Vagina (tissue), 2 donors: ENCODE results near the gene RASGRF2. TPM values are rescaled to one million over a fixed set of nuclear protein-coding genes. Genes with fewer than 3 reads are reported as not detected.
"Not testable (repeated sequence)": the region's sequence is repeated elsewhere in the genome, so short reads cannot be mapped to it uniquely, and the experiment has no call there.

ENCODE experiments used
- DNase-seq, 2 donors: peaks; one replicate each; pipeline ENCODE4 v3.0.0-alpha.2; 2017; ENCODE audit errors: extremely low spot score in 2 of 2
- H3K27ac ChIP-seq: fragments of 200-600 bp; sonication (generic); one replicate; pipeline ENCODE4 v1.5.1; 2019
- H3K27me3 ChIP-seq: fragments of 200-600 bp; sonication (generic); one replicate; pipeline ENCODE4 v1.5.1; 2019
- H3K36me3 ChIP-seq, 2 donors: fragments of 200-600 bp; sonication (generic); one replicate each; pipeline ENCODE4 v1.5.1; 2017 to 2019
- H3K4me1 ChIP-seq: fragments of 200-600 bp; sonication (generic); one replicate; pipeline ENCODE4 v1.5.1; 2019
- H3K4me3 ChIP-seq, 2 donors: fragments of 200-600 bp; sonication (generic); 1 replicate in 1 of 2; 2 replicates in 1 of 2; pipeline ENCODE4 v1.5.1; 2016 to 2019
- H3K9me3 ChIP-seq: fragments of 200-600 bp; sonication (generic); one replicate; pipeline ENCODE4 v1.5.1; 2019
- CTCF ChIP-seq, 3 experiments: fragments of 450-650 bp in 2 of 3; fragments of 200-600 bp in 1 of 3; sonication (generic) in 1 of 3; IDR thresholded peaks; one replicate each; pipeline ENCODE4 v1.5.1; 2017 to 2019; ENCODE audit warnings: antibody characterized with exemption in 3 of 3, mild to moderate bottlenecking in 2 of 3, moderate library complexity in 2 of 3
- POLR2A ChIP-seq, 2 donors: fragments of 450-650 bp; IDR thresholded peaks; one replicate each; pipeline ENCODE4 v1.6.1; 2017; ENCODE audit warnings: antibody characterized with exemption in 2 of 2, mild to moderate bottlenecking in 2 of 2, moderate library complexity in 2 of 2
- POLR2AphosphoS5 ChIP-seq, 2 donors: sonication (generic); formaldehyde crosslinking; IDR thresholded peaks; one replicate each; pipeline ENCODE4 v1.9.0; 2017; ENCODE audit warnings: antibody characterized with exemption in 2 of 2, mild to moderate bottlenecking in 2 of 2, low read depth in 1 of 2; ENCODE audit not compliant: insufficient read depth in 1 of 2
- intact Hi-C: fragments of 100-400 bp; cut with DNase I; formaldehyde crosslinking; loops from one replicate; pipeline ENCODE4 v1.15.1; 2023
- total RNA-seq: library from RNA; depleted of rRNA; stranded (reverse); fragments of >200 nt; gene quantifications from one replicate; pipeline ENCODE4 v1.2.3, GENCODE V29; 2016

RASGRF2 gene
- total RNA-seq, 1 donor from 2014 or later, result 8.8 TPM

GRCh38 chr5:81252904-81253303 lies 292.7 kb downstream of the RASGRF2 start:
- no peak overlapping the region for H3K27ac ChIP-seq
- H3K36me3 ChIP-seq, result no peaks in the 10 kb centered on the region
- H3K4me1 ChIP-seq, result peaks cover 16% of the 10 kb centered on the region
- TF ChIP-seq CTCF (IDR thresholded peaks at IDR 0.05), result no peak
- TF ChIP-seq POLR2A (IDR thresholded peaks at IDR 0.05), result no peak
- TF ChIP-seq POLR2AphosphoS5 (IDR thresholded peaks at IDR 0.05; ENCODE audit: insufficient read depth in 1 of 2, low read depth in 1 of 2), result no peak
- intact Hi-C loops, result no loop called here
- H3K27me3 ChIP-seq, result no peaks in the 10 kb centered on the region
- no peak overlapping the region for H3K4me3 ChIP-seq
- no peaks in the 10 kb centered on the region for H3K9me3 ChIP-seq
- DNase-seq, result no peak

GRCh38 chr5:81253875-81254274 lies 293.7 kb downstream of the RASGRF2 start:
- Histone ChIP-seq H3K27ac (no peak overlapping the region), H3K36me3 (peaks cover 0 to 5% of the 10 kb centered on the region in 2 donors), H3K27me3 (no peaks in the 10 kb centered on the region)

GRCh38 chr5:81254886-81255559 lies 294.9 kb downstream of the RASGRF2 start:
- H3K4me3 ChIP-seq, result no peak overlapping the region
- no peak overlapping the region for H3K27ac ChIP-seq
- no peaks in the 10 kb centered on the region for H3K27me3 ChIP-seq
- H3K36me3 ChIP-seq, result peaks cover 0 to 16% of the 10 kb centered on the region in 2 donors
- no peaks in the 10 kb centered on the region for H3K9me3 ChIP-seq
- intact Hi-C loops, result no loop called here
- no peak for TF ChIP-seq POLR2AphosphoS5 (IDR thresholded peaks at IDR 0.05; ENCODE audit: insufficient read depth in 1 of 2, low read depth in 1 of 2)
- no peak for TF ChIP-seq CTCF (IDR thresholded peaks at IDR 0.05)
- no peak for TF ChIP-seq POLR2A (IDR thresholded peaks at IDR 0.05)
- H3K4me1 ChIP-seq, result peaks cover 11% of the 10 kb centered on the region
- DNase-seq, result no peak

More at GRCh38 chr5:81253875-81254274, 293.7 kb downstream of the RASGRF2 start:
- Histone ChIP-seq H3K9me3 (no peaks in the 10 kb centered on the region), H3K4me1 (peaks cover 11% of the 10 kb centered on the region), H3K4me3 (no peak overlapping the region)
- DNase-seq, result no peak
- intact Hi-C loops, result no loop called here
- peak in 1 of 2 donors; percentile 56 for TF ChIP-seq POLR2AphosphoS5 (IDR thresholded peaks at IDR 0.05; ENCODE audit: insufficient read depth in 1 of 2, low read depth in 1 of 2)
- no peak for TF ChIP-seq CTCF (IDR thresholded peaks at IDR 0.05)

- Histone ChIP-seq H3K4me3 (no peak overlapping the region), H3K4me1 (peaks cover 11% of the 10 kb centered on the region), H3K36me3 (peaks cover 0 to 16% of the 10 kb centered on the region in 2 donors), H3K27ac (no peak overlapping the region), H3K27me3 (no peaks in the 10 kb centered on the region), H3K9me3 (no peaks in the 10 kb centered on the region)
- DNase-seq, result no peak
- TF ChIP-seq POLR2AphosphoS5 (IDR thresholded peaks at IDR 0.05; ENCODE audit: insufficient read depth in 1 of 2, low read depth in 1 of 2), result no peak
- intact Hi-C loops, result no loop called here
Observed at GRCh38 chr5:81256766-81257165, 296.6 kb downstream of the RASGRF2 start.

- H3K4me1 ChIP-seq, H3K4me3 ChIP-seq, DNase-seq, H3K27me3 ChIP-seq, H3K9me3 ChIP-seq, intact Hi-C loops, H3K27ac ChIP-seq: not testable (repeated sequence)
- peaks cover 0 to 16% of the 10 kb centered on the region in 2 donors for H3K36me3 ChIP-seq
Observed at GRCh38 chr5:81262796-81263195, 302.6 kb downstream of the RASGRF2 start.

GRCh38 chr5:81265101-81265500 lies 304.9 kb downstream of the RASGRF2 start:
- intact Hi-C loops, result no loop called here
- DNase-seq, result no peak
- H3K36me3 ChIP-seq, result no peaks in the 10 kb centered on the region

More at GRCh38 chr5:81265101-81265500, 304.9 kb downstream of the RASGRF2 start:
- no peak for TF ChIP-seq POLR2A (IDR thresholded peaks at IDR 0.05)
- no peak for TF ChIP-seq CTCF (IDR thresholded peaks at IDR 0.05)
- no peak for TF ChIP-seq POLR2AphosphoS5 (IDR thresholded peaks at IDR 0.05; ENCODE audit: insufficient read depth in 1 of 2, low read depth in 1 of 2)
- Histone ChIP-seq H3K4me3 (no peak overlapping the region), H3K9me3 (no peaks in the 10 kb centered on the region), H3K27ac (no peak overlapping the region), H3K4me1 (peaks cover 22% of the 10 kb centered on the region), H3K27me3 (no peaks in the 10 kb centered on the region)
